ENCODE data around the gene SPOP.

The SPOP gene

DNA sequence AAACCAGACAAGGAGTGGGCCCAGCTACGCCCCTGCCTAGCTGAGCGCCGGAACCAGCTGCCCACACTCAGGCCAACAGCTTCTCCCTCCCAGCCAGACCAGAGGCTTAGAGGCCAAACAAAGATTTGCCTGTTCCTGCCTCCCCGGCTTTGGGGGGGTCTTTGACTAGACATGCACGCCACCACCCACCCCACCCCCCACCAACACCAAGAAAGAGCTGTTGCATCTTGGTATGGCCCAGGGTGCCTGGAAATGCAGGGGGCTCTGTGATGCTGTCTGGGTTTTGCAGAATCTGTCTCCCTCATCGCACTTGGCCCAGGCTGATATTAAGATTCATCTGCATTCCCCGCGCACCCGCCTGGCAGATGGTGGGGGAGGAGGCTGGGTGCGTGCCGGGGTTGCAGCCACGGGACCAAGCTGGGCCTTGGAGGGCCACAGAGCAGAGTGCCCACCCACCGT is 103.5 kb downstream of the SPOP start:
- TF ChIP-seq, protein P1, sequence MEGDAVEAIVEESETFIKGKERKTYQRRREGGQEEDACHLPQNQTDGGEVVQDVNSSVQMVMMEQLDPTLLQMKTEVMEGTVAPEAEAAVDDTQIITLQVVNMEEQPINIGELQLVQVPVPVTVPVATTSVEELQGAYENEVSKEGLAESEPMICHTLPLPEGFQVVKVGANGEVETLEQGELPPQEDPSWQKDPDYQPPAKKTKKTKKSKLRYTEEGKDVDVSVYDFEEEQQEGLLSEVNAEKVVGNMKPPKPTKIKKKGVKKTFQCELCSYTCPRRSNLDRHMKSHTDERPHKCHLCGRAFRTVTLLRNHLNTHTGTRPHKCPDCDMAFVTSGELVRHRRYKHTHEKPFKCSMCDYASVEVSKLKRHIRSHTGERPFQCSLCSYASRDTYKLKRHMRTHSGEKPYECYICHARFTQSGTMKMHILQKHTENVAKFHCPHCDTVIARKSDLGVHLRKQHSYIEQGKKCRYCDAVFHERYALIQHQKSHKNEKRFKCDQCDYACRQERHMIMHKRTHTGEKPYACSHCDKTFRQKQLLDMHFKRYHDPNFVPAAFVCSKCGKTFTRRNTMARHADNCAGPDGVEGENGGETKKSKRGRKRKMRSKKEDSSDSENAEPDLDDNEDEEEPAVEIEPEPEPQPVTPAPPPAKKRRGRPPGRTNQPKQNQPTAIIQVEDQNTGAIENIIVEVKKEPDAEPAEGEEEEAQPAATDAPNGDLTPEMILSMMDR (conservative IDR thresholded peaks at IDR 0.05) = no peak
- H3K27ac ChIP-seq = no peak overlapping the region

DNA sequence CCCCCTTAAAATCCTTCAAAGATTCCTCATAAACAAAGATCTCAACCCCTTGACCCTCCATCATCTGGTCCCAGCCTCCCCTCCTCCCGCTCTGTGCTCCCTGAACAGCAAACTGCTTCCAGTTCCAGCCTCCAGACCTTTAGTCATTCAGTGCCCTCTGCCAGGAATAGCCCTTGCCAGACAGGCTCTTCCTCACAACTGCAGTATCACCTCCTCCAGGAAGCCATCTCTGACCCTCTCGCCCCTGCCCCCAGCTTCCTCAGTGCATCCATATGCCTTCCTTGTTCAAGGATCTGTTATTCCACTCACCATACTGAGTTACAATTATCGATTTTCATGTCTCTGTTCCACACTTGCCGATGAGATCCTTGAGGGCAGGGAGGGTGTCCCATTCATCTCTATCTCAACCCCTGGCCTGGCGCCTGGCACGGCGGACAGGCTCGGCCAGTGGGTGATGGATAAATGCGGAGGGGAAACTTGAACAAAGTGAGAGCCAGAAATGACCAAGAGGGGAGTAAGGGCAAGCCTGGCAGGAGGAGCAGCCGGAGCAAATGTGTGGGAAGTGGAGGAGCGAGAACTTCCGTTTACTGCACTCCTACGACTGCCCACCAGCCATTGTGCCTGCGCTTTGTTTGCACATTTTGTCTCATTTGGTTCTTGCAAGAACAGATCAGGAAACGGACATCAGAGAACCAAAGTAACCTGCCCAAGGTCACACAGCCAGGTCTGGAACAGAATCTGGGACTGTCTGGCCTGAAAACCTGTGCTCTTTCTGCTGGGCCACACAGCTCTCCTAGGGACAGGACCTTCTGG is 104.2 kb downstream of the SPOP start:
- H3K27ac ChIP-seq = no peak overlapping the region
- TF ChIP-seq, protein P1 (conservative IDR thresholded peaks at IDR 0.05) = no peak

DNA sequence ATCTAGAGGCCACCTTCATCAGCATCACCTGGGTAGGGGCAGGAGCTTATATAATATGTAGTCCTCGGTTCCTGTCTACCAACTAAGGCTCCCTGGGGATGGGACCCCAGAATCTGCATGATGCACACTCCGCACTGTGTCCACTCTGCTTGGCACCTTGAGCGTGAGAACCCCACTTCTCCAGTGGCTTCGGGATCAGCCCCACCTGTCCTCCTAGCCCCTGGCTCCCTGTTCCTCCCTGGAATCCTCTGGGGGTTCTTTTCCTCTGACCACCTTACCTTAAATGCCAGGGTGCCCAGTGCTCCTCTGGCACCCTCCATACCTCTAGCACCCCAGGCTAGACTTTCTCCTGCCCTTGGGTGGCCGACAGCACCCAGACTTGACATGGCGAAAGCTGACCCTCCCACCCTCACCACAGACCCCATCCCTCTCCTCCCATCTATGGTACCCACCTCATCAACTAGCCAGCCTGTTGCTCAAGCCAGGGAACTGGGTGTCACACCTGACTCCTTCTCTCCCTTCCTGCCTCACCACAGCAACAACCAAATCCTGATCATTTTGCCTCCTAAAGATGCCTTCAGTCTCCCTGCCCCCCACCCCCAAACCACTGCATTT is 105.0 kb downstream of the SPOP start:
- TF ChIP-seq, protein P1 (conservative IDR thresholded peaks at IDR 0.05) = no peak
- no peak overlapping the region for H3K27ac ChIP-seq

DNA sequence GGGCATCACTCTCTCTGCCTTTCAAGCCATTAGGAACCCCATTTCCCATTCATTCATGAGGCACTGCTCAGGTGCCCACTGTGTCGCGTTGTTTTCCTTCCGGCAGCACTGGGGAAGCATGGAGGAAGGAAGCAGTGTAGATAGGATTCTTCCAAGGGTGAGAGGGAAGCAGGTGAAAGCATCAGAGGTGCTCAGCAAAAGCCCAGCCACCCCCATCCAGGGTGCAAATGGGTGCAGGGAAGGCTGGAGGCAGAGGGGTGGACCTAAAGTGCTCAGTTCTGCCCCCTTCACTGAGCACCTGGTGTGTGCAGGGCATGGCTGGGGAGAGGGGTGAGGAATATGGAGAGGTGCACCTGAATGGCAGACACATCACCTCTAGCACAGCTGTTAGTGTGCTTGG is 105.7 kb downstream of the SPOP start:
- no peak overlapping the region for H3K27ac ChIP-seq
- TF ChIP-seq, protein P1 (conservative IDR thresholded peaks at IDR 0.05) = no peak

DNA sequence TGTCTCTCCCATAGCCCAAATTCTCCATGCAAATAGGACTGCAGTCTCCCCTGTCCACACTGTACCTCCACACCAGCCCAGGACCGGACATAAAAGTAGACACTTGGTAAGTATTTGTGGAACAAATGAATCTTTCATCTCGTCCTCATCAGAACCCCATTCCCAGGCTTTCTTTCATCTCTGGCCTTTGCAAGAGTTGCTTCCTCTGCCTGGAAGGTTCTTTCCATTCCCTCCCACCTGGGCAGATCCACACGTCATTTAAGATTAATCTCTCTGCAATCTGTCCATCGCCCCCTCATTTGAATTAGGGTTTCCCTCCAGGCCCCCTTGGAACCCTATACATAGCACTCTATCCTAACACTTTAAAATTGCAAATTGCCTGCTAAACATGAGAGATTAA is 106.1 kb downstream of the SPOP start:
- no peak overlapping the region for H3K27ac ChIP-seq
- TF ChIP-seq, protein P1 (conservative IDR thresholded peaks at IDR 0.05) = no peak

DNA sequence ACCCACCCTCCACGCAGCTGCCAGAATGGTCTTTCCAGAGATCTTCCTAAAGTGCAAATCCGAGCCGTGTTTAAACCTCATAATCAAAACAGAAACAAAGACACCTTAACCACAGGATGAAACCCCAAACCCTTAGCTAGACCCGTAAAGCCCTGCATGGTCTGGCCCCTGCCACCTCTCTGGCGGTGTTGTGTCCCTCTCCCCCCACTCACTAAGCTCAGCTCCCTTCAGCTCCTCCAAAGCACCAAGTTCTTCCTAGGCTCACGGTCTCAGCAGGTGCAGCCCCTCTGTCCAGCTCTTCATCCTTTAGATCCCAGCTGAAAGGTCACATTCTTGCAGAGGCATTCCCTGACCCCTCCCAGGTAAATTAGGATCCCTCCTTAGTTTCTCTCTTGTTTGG is 106.6 kb downstream of the SPOP start:
- H3K27ac ChIP-seq = no peak overlapping the region
- TF ChIP-seq, protein P1 (conservative IDR thresholded peaks at IDR 0.05) = no peak

DNA sequence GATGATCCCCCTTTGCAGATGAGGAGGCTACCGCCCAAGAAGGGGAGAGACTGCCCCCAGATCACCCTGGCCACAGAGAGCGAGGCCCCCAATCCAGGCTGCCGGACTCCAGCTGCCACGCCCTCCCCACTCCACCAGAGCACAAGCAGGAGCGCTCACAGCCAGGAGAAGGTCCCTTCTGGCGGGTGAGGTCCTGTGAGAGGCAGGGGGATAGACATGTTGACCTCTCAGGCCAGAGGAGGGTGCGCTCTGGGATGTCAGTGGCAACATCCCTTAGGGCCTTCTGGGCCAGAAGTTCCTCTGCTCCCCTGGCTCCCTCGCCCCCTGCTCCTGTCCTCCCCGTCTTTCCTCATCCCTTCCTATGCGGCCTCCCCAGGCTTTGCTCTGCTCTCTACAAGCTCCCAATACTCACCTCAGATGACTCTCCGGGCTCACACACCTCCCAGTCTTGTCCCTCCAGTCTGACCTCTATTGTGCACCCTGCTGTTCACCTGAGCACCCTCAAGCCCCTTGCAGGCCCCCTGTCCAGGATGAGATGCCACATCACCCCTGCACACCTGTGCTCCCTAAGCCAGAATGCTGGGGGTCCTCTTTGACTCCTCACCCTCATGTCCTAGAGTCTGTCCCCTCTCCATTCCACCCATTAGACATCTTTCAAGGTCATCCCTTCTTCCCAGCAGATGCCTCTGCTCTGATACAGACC is 107.2 kb downstream of the SPOP start:
- TF ChIP-seq, protein P1 (conservative IDR thresholded peaks at IDR 0.05) = no peak

DNA sequence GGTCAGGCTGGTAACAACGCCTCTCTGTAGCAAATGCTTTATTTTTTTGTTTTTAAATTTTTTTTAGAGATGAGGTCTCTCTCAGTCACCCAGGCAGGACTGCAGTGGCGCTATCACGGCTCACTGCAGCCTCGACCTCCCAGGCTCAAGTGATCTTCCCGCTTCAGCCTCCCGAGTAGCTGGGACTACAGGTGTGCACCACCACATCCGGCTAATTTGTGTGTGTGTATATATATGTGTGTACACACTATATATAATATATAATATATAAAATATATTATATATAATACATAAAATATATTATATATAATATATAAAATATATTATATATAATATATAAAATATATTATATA is 109.2 kb downstream of the SPOP start:
- H3K27ac ChIP-seq = peak overlapping the region; percentile 75

More for the DNA sequence above, 107.2 kb downstream of the SPOP start:
- peak overlapping the region; percentile 59 for H3K27ac ChIP-seq

Measured in VCaP (cell line).